IMR-90 (cell line): ENCODE measurements around the gene UBE2D4.

Experiments
- BHLHE40 ChIP-seq: fragments of 150-350 bp; IDR thresholded peaks from 2 replicates; pipeline ENCODE4 v1.6.1; 2016; ENCODE audit warnings: mild to moderate bottlenecking, low read depth, low read length
- CEBPB ChIP-seq: IDR thresholded peaks from 2 replicates; pipeline ENCODE4 v1.6.1; 2012; ENCODE audit warnings: low read depth, low read length, improper control_type of control experiment
- CTCF ChIP-seq: conservative IDR thresholded peaks from 2 replicates; pipeline ENCODE4 v1.5.1; 2012; ENCODE audit warnings: mild to moderate bottlenecking, low read depth, low read length, improper control_type of control experiment
- FOS ChIP-seq: fragments of 150-350 bp; IDR thresholded peaks from 2 replicates; pipeline ENCODE4 v1.6.1; 2016; ENCODE audit warnings: low read depth, low read length
- MAFK ChIP-seq: IDR thresholded peaks from 2 replicates; pipeline ENCODE4 v1.6.1; 2012; ENCODE audit warnings: low read depth, low read length, improper control_type of control experiment
- MAZ ChIP-seq: IDR thresholded peaks from 2 replicates; pipeline ENCODE4 v1.6.1; 2012; ENCODE audit warnings: low read depth, mild to moderate bottlenecking, low read length, improper control_type of control experiment, moderate library complexity, borderline replicate concordance
- MXI1 ChIP-seq: IDR thresholded peaks from 2 replicates; pipeline ENCODE4 v1.6.1; 2012; ENCODE audit warnings: low read depth, mild to moderate bottlenecking, low read length, moderate library complexity, borderline replicate concordance
- NFE2L2 ChIP-seq: fragments of 150-350 bp; IDR thresholded peaks from 2 replicates; pipeline ENCODE4 v1.6.1; 2016; ENCODE audit warnings: low read depth, mild to moderate bottlenecking, low read length
- POLR2A ChIP-seq: IDR thresholded peaks from 2 replicates; pipeline ENCODE4 v1.6.1; 2012; ENCODE audit warnings: mild to moderate bottlenecking, low read depth, low read length
- RAD21 ChIP-seq: IDR thresholded peaks from 2 replicates; pipeline ENCODE4 v1.6.1; 2012; ENCODE audit warnings: low read length, improper control_type of control experiment
- RFX5 ChIP-seq: IDR thresholded peaks from 2 replicates; pipeline ENCODE4 v1.8.0; 2012; ENCODE audit warnings: low read depth, mild to moderate bottlenecking, low read length, moderate library complexity
- SMC3 ChIP-seq: fragments of 150-350 bp; IDR thresholded peaks from 2 replicates; pipeline ENCODE4 v1.6.1; 2016; ENCODE audit warnings: low read depth, mild to moderate bottlenecking, antibody characterized with exemption, low read length, moderate library complexity
- USF2 ChIP-seq: fragments of 150-350 bp; IDR thresholded peaks from 2 replicates; pipeline ENCODE4 v1.6.1; 2017; ENCODE audit warnings: mild to moderate bottlenecking, antibody characterized with exemption, low read length, low read depth
- TF ChIP-seq, protein P1 (sequence below): fragments of 150-350 bp; IDR thresholded peaks from 2 replicates; pipeline ENCODE4 v1.6.1; 2016; ENCODE audit warnings: low read depth, mild to moderate bottlenecking, low read length, moderate library complexity, borderline replicate concordance

DNA sequence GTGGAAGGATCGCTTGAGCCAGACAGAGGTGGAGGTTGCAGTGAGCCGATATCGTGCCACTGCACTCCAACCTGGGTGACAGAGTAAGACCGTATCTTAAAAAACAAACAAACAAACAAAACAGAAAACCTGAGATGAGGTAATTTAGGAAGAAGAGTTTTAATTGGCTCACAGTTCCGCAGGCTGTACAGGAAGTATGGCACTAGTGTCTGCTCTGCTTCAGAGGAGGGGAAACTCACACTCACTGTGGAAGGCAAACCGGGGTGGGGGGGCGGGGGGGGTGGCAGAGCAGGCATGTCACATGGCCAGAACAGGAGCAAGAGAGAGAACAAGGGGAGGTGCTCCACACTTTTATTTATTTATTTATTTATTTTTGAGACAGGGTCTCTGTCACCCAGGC, 5.1 kb downstream of the UBE2D4 start:
- TF ChIP-seq MAZ (no peak), CTCF (no peak), USF2 (no peak), POLR2A (no peak), CEBPB (no peak), RFX5 (no peak), RAD21 (no peak), MAFK (no peak), SMC3 (no peak), FOS (no peak), MXI1 (no peak), NFE2L2 (no peak), BHLHE40 (no peak)
- TF ChIP-seq, protein P1, sequence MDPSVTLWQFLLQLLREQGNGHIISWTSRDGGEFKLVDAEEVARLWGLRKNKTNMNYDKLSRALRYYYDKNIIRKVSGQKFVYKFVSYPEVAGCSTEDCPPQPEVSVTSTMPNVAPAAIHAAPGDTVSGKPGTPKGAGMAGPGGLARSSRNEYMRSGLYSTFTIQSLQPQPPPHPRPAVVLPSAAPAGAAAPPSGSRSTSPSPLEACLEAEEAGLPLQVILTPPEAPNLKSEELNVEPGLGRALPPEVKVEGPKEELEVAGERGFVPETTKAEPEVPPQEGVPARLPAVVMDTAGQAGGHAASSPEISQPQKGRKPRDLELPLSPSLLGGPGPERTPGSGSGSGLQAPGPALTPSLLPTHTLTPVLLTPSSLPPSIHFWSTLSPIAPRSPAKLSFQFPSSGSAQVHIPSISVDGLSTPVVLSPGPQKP = no peak
